HG03342 (cell line): Measurements from ENCODE around the gene PTPRF.

Experiments
- ATAC-seq: cut with Tn5 transposase; IDR thresholded peaks from one replicate; pipeline ENCODE4 v1.9.1; 2021; ENCODE audit warnings: mild to moderate bottlenecking, moderate library complexity; ENCODE audit not compliant: unreplicated experiment

The PTPRF gene

DNA sequence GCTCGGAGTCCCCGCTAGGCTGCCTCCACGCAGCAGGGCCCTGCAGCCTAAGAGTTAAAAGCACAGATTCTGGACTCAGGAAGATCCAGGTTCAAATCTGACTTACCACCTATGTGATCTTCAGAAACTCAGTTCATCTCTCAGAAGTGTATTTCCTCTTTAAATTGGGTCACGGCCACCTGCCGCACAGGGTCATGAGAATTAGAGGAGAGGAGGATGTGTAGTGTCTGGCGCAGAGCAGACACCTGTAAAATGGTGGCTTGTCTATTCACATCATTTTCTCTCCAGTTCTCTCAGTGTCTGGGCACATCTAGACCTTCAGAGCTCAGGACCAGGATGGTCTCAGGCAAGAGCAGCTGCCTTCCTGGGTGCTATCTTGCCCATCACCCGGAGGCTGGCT is 45.8 kb downstream of the PTPRF start:
- no peak for ATAC-seq

GRCh38 chr1:43577655-43578542 is 47.2 kb downstream of the PTPRF start:
- no peak for ATAC-seq

GRCh38 chr1:43580039-43580438 is 49.4 kb downstream of the PTPRF start:
- no peak for ATAC-seq

GRCh38 chr1:43582162-43582566 is 51.5 kb downstream of the PTPRF start:
- no peak for ATAC-seq

DNA sequence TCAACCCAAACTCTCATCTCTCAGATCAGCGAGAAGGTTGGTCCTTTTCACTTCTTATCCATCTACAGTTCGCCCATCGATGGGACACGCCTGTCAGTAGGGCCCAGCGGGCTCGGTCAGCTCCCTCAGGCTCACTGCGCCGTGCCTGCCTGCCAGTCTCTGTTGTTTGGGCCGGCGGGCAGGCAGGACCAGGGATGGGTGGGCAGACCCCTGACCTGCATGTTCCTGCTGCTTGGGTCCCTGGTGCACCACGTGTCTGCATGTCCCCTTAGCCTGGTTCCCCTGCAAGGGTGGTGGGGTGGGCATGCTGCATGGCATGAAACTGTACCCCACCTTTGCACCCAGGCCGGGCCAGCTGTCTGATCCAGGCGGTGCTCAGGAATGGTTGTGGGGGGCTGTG is 52.4 kb downstream of the PTPRF start:
- ATAC-seq: no peak

DNA sequence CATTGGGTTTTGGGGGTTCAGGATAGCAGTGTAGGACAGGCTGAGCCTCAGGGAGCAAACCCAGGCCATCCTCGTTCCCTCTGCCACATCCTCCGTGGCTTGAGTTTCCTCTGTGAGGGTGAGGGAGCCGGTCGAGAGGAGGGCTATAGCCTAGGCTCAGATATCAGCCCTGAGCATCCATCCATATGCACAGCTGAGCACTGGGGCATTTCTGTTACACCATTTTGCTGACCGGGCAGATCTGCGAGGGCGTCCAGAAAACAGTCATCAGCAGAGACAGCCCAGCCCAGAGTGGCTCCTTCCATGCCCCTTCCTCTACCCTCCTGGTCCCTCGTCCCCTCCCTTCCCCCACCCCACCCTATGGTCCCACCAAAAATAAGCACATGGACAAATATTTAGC is 53.5 kb downstream of the PTPRF start:
- ATAC-seq: no peak

DNA sequence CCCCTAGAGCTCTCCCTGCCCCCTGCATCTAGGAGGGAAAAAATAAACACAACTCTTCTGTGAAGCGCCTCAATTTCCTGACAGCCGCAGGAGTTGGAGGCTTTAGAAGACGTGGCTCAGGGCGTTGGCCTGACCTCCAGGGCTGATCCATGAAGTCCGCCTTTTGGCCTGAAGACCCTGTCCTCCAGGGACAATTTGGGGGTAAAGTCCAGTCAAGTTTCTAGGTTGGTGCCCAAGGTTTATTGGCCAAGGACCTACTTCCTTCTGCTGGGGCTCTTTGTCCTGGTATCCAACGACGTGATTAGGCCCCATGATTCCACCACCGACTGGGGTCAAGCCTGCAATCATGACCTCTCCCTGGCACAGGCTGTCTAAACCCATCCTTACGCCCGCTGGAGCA is 54.9 kb downstream of the PTPRF start:
- no peak for ATAC-seq

DNA sequence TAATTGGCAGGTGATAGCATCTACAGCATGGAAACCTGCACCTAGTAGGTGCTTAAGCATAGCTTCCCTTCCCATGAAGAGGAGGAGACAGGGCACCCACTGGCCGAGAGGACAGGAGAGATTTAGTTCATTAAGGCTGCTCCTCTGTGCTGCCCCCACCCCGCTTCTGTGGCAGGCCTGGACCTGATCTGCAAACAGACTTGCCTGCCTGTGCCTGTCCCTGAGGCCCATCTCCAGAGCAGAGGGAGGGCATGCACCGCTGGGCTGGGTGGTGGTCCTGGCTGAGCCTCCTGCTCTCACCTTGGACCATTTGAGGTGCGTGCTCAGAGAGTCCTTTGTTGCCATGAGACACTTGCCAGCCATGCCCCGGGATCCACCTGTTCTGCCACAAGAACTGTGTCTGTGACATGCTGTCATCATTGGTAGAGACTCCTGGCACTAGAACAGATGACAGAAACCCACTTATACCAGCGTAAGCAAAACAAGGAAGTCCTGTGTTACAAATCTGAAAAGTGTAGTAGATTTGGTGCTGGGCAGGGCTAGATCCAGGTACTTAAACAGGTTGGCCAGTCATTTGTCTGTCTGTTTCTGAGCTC is 55.6 kb downstream of the PTPRF start:
- no peak for ATAC-seq

DNA sequence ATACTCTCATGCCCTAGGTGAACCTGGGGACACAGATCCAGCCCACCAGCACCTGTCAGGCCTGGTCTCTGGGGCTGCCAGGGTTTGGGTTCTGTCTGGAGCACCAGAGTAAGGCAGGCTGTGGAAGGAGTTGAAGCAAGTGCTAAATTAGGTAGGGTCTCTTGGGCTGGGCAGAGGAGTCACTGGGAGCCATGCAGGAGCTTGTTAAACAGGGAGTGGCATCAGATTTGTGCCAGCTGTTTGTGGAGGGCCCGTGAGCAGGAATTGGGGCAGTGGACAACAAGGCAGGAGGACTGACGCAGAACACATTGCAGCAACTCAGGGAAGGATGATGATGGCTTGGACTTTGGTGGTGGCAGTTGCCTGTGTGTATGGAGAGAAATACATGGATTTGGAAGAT is 56.3 kb downstream of the PTPRF start:
- ATAC-seq: no peak

DNA sequence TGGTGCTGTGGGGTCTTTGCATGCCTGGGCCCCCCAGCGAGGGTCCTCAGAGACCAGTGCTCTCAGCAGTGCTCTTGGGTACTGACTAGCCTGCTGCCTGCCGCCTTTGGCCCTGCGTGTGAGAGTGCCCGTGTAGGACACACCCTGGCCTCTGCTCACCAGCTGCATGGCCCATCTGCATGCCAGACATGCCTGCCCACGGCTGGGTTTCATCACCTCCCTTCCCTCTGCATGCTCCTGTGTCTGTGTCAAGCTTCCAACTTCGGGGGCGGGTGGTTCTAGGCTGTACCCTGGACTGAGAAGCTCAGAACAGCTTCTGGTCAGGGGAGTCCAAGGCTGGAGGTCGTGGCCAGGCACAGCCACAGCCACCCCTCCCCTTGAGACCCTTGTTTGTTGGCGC is 56.9 kb downstream of the PTPRF start:
- no peak for ATAC-seq

DNA sequence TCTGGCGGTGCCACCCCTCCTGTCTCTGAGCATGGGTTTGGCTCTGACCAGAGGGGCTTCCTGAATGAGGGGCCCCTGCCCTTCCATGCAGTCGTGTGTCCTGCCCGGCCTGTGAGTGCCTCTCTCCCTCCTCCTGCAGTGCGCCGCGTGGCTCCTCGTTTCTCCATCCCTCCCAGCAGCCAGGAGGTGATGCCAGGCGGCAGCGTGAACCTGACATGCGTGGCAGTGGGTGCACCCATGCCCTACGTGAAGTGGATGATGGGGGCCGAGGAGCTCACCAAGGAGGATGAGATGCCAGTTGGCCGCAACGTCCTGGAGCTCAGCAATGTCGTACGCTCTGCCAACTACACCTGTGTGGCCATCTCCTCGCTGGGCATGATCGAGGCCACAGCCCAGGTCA is 57.9 kb downstream of the PTPRF start:
- no peak for ATAC-seq

DNA sequence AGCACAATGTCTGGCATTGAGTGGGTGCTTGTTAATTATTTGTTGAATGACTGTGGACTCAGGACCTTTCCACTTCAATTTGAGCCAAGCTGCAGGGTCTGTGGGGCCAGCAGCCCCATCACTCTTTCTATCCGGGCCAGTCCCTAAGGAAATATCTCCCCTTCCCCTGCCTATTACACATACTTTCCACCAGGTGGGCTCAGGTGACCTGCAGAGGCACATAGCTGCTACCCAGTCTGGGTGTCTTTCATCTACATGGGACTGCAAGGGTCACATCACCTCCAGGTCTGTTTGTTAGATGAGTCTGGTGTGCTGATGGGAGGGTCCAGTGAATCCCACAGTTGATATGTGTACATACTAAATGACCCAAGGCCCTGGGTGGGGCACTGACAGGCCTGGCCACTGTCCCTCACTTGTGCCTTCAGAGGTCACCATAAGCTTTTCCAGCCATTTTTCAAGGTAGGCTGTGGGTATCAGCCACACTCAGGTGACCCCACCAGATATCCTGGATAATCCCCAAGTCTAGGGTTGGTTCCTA is 59.8 kb downstream of the PTPRF start:
- ATAC-seq: no peak

- no peak for ATAC-seq
Measured at GRCh38 chr1:43591181-43591580, 60.5 kb downstream of the PTPRF start.

DNA sequence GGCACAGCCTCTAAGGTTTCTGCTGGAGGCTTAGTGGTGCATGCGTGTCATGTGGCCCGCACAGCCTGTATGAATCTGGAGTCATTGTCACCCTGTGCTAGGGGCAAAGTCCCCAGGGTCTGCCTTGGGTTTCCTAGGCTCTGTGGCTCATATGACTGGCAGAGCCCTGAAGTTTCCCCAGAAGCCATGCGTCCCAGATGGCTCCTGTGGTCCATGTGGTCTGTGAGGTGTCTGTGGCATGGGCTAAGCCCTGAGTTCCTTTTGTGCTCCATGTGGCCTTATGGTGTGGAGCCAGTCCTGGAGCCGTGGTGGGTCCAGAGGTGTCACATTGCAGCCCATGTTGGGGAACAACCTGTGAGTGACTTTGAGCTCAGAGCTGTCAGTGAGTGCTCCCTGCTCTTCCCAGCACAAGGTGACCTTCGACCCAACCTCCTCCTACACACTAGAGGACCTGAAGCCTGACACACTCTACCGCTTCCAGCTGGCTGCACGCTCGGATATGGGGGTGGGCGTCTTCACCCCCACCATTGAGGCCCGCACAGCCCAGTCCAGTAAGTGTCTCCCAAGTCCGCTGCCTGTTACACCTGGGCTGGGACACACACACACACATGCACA is 61.5 kb downstream of the PTPRF start:
- no peak for ATAC-seq

- ATAC-seq: no peak
Measured at GRCh38 chr1:43592974-43593683, 62.4 kb downstream of the PTPRF start.

DNA sequence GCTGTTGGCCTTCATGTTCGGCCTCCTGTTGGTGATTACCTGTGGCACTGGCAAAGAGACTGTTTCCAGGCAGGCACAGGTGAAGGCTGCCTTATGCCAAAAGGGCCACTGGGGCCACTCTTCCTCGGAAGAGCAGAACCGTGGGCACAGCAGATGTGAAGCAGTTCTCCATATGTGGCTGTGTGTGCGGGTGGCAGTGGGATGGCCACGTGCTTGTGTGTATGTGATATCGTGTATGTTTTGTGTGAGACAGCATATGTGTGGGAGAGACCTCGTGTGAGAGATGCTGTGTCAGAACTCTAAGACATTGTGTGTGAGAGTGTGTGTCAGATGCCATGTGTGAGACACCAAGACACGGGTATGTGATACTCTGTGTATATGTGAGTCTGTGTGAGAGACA is 65.9 kb downstream of the PTPRF start:
- ATAC-seq: no peak

DNA sequence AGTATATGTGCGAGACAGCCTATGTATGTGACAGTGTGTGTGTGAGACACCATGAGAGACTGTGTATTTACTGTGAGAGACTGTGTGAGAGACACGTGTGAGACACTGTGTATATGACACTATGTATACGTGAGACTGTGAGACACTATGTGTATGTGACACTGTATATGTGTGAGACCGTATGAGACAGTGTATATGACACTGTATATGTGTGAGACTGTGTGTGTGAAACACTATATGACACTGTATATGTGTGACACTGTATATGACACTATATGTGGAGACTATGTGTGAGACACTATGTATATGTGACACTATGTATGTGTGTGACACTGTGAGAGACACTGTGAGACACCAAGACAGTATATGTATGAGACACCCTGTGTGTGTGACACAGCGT is 66.3 kb downstream of the PTPRF start:
- no peak for ATAC-seq

- no peak for ATAC-seq
Measured at GRCh38 chr1:43597721-43598120, 67.0 kb downstream of the PTPRF start.

GRCh38 chr1:43598622-43599021 is 67.9 kb downstream of the PTPRF start:
- no peak for ATAC-seq

DNA sequence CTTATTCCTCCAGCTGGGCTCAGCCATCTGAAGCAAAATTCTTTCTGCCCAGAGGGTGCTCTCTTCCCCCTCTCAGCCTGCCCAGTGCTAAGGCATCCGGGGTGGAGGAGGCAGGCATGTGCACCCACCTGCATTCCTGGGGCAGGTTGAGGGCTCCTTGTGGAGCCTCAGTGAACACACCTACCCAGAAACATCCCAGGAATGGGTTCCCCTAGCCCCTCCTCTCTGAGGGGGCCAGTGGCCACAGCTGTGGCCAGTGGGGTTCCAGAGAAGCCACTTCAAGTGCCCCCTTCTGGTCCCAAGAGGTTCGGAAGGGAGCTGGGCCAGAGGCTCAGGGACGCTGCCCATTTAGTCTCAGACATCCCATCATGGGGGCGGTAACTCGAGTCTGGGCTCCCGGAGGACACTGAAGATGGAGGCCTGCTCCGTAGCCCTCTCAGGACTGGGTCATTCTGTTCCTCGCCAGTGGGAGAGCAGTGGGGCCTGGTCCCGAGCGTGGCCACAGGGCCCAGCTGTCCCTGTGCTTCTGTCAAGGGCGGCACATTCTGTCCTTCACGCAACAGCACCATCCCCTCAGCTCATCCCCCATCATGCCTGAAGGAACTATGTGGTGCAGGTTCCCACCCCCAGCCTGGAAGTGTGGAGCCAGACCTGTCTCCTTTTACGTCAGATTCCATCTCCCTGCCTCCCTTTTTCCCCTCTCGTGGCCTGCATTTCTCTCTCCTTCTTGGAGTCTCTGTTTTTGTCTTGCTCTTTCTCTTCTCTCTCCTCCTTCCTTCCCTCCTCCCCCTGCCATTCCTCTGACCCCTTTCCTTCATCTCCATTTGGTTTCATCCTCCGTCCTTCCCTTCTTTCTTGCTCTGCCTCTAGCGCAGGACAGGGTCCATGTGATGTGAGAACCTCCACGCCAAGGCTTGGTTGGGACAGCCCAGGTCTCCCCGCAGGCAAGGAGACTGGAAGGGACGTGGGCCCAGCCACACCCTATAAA is 69.6 kb downstream of the PTPRF start:
- ATAC-seq: no peak
